B cell (primary cell): ENCODE measurements around the gene XPO5. TPM values are rescaled to one million over a fixed set of nuclear protein-coding genes. Genes with fewer than 3 reads are reported as not detected.

Source experiments
- ATAC-seq: fragments of 200-7000 bp; cut with Tn5 transposase; one replicate; pipeline ENCODE4 v1.10.0; 2021; ENCODE audit warnings: low read depth, mild to moderate bottlenecking, moderate number of reproducible peaks, moderate library complexity
- CTCF ChIA-PET: fragments of 350-600 bp; sonication (Branson Sonifier 250); formaldehyde crosslinking; loops from one replicate; lab custom pipeline; 2021; ENCODE audit warnings: antibody characterized with exemption, inconsistent platforms; lab: Charles Lee
- POLR2A ChIA-PET: fragments of 350-600 bp; sonication (Branson Sonifier 250); formaldehyde crosslinking; loops from one replicate; lab custom pipeline; 2021; ENCODE audit warnings: antibody characterized with exemption; lab: Charles Lee
- DNase-seq: peaks from one replicate; pipeline ENCODE4 v3.0.0; 2013
- H2AFZ ChIP-seq: 2 replicates; pipeline ENCODE4 v1.6.1; 2012; ENCODE audit warnings: mild to moderate bottlenecking, low read depth, low read length; ENCODE audit not compliant: insufficient read depth, poor library complexity, severe bottlenecking
- H3K27ac ChIP-seq, 2 donors: 1 replicate in 1 of 2; 2 replicates in 1 of 2; pipeline ENCODE4 v1.5.1; 2012 to 2013; ENCODE audit warnings: low read length in 2 of 2, mild to moderate bottlenecking in 2 of 2, moderate library complexity in 1 of 2
- H3K27me3 ChIP-seq, 4 experiments: fragments of 200-600 bp in 1 of 4; sonication (generic) in 1 of 4; replicated peaks in 1 of 4; 1 replicate in 2 of 4; 2 replicates in 2 of 4; pipeline versions ENCODE4 v1.6.1 to v1.7.0; 2013 to 2016; ENCODE audit warnings: low read length in 3 of 4, mild to moderate bottlenecking in 2 of 4, mixed read lengths in 1 of 4, moderate library complexity in 1 of 4; ENCODE audit not compliant: insufficient read depth in 4 of 4, control insufficient read depth in 3 of 4; ENCODE audit errors: control extremely low read depth in 1 of 4
- H3K36me3 ChIP-seq, 2 experiments: replicated peaks in 1 of 2; 1 replicate in 1 of 2; 2 replicates in 1 of 2; pipeline versions ENCODE4 v1.6.1 to v1.7.1; 2013; ENCODE audit warnings: low read length in 1 of 2; ENCODE audit not compliant: insufficient read depth in 2 of 2, control insufficient read depth in 1 of 2; ENCODE audit errors: control extremely low read depth in 1 of 2, extremely low read depth in 1 of 2
- H3K4me1 ChIP-seq, 2 donors: fragments of 200-600 bp in 1 of 2; sonication (generic) in 1 of 2; 1 replicate in 1 of 2; 2 replicates in 1 of 2; pipeline versions ENCODE4 v1.5.1 to v1.6.1; 2013 to 2017; ENCODE audit warnings: low read length in 2 of 2; ENCODE audit not compliant: control insufficient read depth in 2 of 2, insufficient read depth in 2 of 2
- H3K4me2 ChIP-seq: replicated peaks from 2 replicates; pipeline ENCODE3; 2012; ENCODE audit warnings: mild to moderate bottlenecking, low read depth, low read length; ENCODE audit not compliant: poor library complexity, severe bottlenecking
- H3K4me3 ChIP-seq, 5 experiments: fragments of 200-600 bp in 1 of 5; sonication (generic) in 1 of 5; 1 replicate in 3 of 5; 2 replicates in 2 of 5; pipeline versions ENCODE4 v1.5.1 to v1.7.0; 2011 to 2016; ENCODE audit warnings: low read length in 4 of 5, mild to moderate bottlenecking in 4 of 5, low read depth in 2 of 5, control low read depth in 1 of 5, moderate library complexity in 1 of 5; ENCODE audit not compliant: insufficient read depth in 1 of 5; ENCODE audit errors: control extremely low read depth in 1 of 5, extremely low read depth in 1 of 5
- H3K79me2 ChIP-seq: fragments of 200-600 bp; sonication (generic); one replicate; pipeline ENCODE4 v1.6.0; 2016; ENCODE audit warnings: low read length; ENCODE audit not compliant: control insufficient read depth, insufficient read depth
- H3K9ac ChIP-seq: fragments of 200-600 bp; sonication (generic); 2 replicates; pipeline ENCODE4 v1.6.1; 2017; ENCODE audit warnings: mild to moderate bottlenecking, low read length, moderate library complexity
- H3K9me3 ChIP-seq, 3 donors: one replicate each; pipeline versions ENCODE4 v1.6.1 to v1.7.1; 2013; ENCODE audit warnings: low read length in 2 of 3; ENCODE audit not compliant: control insufficient read depth in 2 of 3, insufficient read depth in 1 of 3; ENCODE audit errors: control extremely low read depth in 1 of 3
- H4K20me1 ChIP-seq: 2 replicates; pipeline ENCODE4 v1.6.0; 2012; ENCODE audit warnings: mild to moderate bottlenecking, low read length; ENCODE audit not compliant: insufficient read depth, control insufficient read depth, poor library complexity, severe bottlenecking
- H3K27ac Mint-ChIP-seq: one replicate; pipeline ENCODE4 v1.8.0; 2021; ENCODE audit warnings: mixed read lengths
- H3K27me3 Mint-ChIP-seq: one replicate; pipeline ENCODE4 v1.8.0; 2021; ENCODE audit warnings: mixed read lengths
- H3K4me1 Mint-ChIP-seq: one replicate; pipeline ENCODE4 v1.8.0; 2021; ENCODE audit warnings: mixed read lengths
- H3K4me3 Mint-ChIP-seq: one replicate; pipeline ENCODE4 v1.8.0; 2021; ENCODE audit warnings: mixed read lengths
- H3K9me3 Mint-ChIP-seq: one replicate; pipeline ENCODE4 v1.8.0; 2022; ENCODE audit warnings: mixed read lengths; ENCODE audit not compliant: insufficient read depth
- EZH2 ChIP-seq: IDR thresholded peaks from 2 replicates; pipeline ENCODE4 v1.6.1; 2012; ENCODE audit warnings: borderline replicate concordance, low read depth, mild to moderate bottlenecking, moderate library complexity, low read length; ENCODE audit not compliant: insufficient read depth, poor library complexity, severe bottlenecking
- WGBS: methylation state at CpG from one replicate; pipeline ENCODE4 v1.1.5; 2013; ENCODE audit warnings: missing lambda C conversion rate; ENCODE audit not compliant: insufficient coverage; 5-methylcytosine and 5-hydroxymethylcytosine counted together
- intact Hi-C: fragments of 100-400 bp; cut with micrococcal nuclease; formaldehyde crosslinking; loops from one replicate; pipeline ENCODE4 v1.10.0; 2022
- polyA plus RNA-seq: library from polyadenylated mRNA; depleted of rRNA; stranded (reverse); fragments of >200 nt; gene quantifications from 2 replicates; pipeline ENCODE4 v1.2.3, GENCODE V29; 2012
- total RNA-seq, 2 donors: library from RNA; stranded (reverse); fragments of 120-200 nt in 1 of 2; gene quantifications; 1 replicate in 1 of 2; 2 replicates in 1 of 2; pipeline versions ENCODE4 v1.2.3 to v1.2.4, GENCODE V29; 2013 to 2022
- TF ChIP-seq, protein P1 (sequence below): fragments of 200-600 bp; IDR thresholded peaks from one replicate; pipeline ENCODE4 v1.8.0; 2022; ENCODE audit warnings: antibody characterized with exemption, mild to moderate bottlenecking

XPO5 gene
- total and polyA plus RNA-seq, 2 donors (not counting 1 experiment from before 2014, with no cell fraction given), result 14.4 to 45.7 TPM

DNA sequence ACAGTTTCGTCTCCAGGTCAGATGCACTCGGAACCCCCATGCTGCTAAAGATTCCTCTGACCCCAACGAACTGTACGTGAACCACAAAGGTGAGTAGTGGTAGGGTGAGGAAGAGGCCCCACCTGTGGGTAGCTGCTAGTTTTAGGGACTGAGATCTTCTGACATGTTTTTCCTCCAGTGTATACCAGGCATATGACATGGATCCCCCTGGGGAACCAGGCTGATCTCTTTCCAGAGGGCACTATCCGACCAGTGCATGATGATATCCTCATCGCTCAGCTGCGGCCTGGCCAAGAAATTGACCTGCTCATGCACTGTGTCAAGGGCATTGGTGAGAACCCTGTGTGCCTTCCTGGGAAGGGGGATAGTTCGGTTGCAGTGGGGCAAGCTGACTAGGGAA, 55.7 kb downstream of the XPO5 start:
- no peak for TF ChIP-seq EZH2
- TF ChIP-seq, protein P1, sequence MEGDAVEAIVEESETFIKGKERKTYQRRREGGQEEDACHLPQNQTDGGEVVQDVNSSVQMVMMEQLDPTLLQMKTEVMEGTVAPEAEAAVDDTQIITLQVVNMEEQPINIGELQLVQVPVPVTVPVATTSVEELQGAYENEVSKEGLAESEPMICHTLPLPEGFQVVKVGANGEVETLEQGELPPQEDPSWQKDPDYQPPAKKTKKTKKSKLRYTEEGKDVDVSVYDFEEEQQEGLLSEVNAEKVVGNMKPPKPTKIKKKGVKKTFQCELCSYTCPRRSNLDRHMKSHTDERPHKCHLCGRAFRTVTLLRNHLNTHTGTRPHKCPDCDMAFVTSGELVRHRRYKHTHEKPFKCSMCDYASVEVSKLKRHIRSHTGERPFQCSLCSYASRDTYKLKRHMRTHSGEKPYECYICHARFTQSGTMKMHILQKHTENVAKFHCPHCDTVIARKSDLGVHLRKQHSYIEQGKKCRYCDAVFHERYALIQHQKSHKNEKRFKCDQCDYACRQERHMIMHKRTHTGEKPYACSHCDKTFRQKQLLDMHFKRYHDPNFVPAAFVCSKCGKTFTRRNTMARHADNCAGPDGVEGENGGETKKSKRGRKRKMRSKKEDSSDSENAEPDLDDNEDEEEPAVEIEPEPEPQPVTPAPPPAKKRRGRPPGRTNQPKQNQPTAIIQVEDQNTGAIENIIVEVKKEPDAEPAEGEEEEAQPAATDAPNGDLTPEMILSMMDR, result no peak
- Histone ChIP-seq H3K4me1 (peaks cover 24 to 27% of the 10 kb centered on the region in 2 donors), H3K4me3 (no peak overlapping the region), H3K36me3 (peaks cover 4 to 63% of the 10 kb centered on the region in 2 experiments), H2AFZ (no peak overlapping the region), H3K9ac (no peak overlapping the region), H4K20me1 (peaks cover 3% of the 10 kb centered on the region), H3K79me2 (peaks cover 48% of the 10 kb centered on the region), H3K9me3 (no peaks in the 10 kb centered on the region), H3K27me3 (no peaks in the 10 kb centered on the region), H3K27ac (no peak overlapping the region), H3K4me2 (no peak overlapping the region)
- ChIA-PET POLR2A (no interaction called here), CTCF (no interaction called here)
- intact Hi-C loops, result no loop called here
- H3K27me3 Mint-ChIP-seq, result no peaks in the 10 kb centered on the region
- no peaks in the 10 kb centered on the region for H3K9me3 Mint-ChIP-seq
- no peak overlapping the region for H3K4me3 Mint-ChIP-seq
- WGBS, result 98% methylated on average over 6 of the region's 8 CpGs
- DNase-seq, result no peak
- H3K4me1 Mint-ChIP-seq, result peaks cover 13% of the 10 kb centered on the region
- no peak overlapping the region for H3K27ac Mint-ChIP-seq
- ATAC-seq, result no peak

DNA sequence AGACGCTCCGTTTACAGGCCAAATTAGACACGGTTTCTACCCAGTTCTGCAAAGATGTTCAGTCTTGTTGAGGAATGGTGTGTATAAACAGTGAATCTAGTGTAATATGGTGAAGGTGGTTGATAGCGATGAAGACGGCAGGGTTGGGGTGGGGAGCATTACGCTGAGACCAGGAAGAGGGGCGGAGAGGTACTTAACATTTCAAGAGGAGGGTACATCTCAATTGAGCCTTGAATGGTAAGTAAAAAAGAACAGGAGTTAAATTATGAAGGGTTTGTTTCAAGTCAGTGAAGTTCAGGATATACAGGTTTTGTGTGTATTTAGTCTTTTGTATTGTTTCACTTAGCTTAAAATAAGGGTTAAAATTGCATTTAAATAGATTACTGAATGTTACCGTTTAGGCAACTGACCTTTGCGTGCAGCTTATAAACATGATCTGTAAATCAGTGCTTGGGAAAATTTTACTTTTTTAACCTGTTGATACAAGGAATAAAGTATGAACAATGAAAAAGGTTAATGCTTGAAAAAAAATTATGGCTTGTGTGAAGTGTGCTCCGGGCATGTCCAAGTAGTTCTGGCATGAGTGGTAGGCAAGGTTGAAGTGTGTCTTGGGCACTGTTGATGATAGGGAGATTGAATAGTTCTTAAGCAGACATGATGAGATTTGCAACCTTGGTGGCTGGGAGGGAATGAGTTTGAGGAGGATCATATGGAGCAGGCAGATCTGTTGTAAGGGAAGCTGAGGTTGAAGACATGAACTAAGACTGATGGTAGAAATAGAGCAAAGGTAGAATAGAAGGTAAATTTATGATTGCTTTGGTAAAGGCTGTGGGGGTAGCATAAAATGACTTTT, 58.1 kb downstream of the XPO5 start:
- Mint-ChIP-seq H3K27ac (no peak overlapping the region), H3K9me3 (no peaks in the 10 kb centered on the region), H3K4me1 (peaks cover 27% of the 10 kb centered on the region), H3K27me3 (no peaks in the 10 kb centered on the region), H3K4me3 (no peak overlapping the region)
- 8% methylated on average over 10 of the region's 10 CpGs for whole genome bisulfite sequencing
- Histone ChIP-seq H3K27me3 (no peaks in the 10 kb centered on the region), H3K79me2 (peaks cover 49% of the 10 kb centered on the region), H3K9ac (peak overlapping the region; percentile 97), H3K9me3 (no peaks in the 10 kb centered on the region), H3K4me2 (peak overlapping the region; percentile 94), H3K4me3 (peak overlapping the region; percentile 78 to 98 (median 91)), H3K36me3 (peaks cover 4 to 62% of the 10 kb centered on the region in 2 experiments), H4K20me1 (peaks cover 23% of the 10 kb centered on the region), H2AFZ (peak overlapping the region; percentile 90), H3K4me1 (peaks cover 28 to 36% of the 10 kb centered on the region in 2 donors), H3K27ac (peak overlapping the region; percentile 47 to 91)
- TF ChIP-seq, protein P1, result no peak
- TF ChIP-seq EZH2, result no peak
- ChIA-PET CTCF (interaction anchor here (0.9 to 3.9 kb wide), 3 partner anchors 10 to 254 kb away, joined by 3 to 32 read pairs (median 3); no protein-coding TSS in a partner anchor), POLR2A (interaction anchor here (1.3 kb wide), 1 partner anchor 90 kb away, joined by 5 read pairs; the partner anchor contains the start of gene ABCC10)
- DNase-seq, result no peak
- no peak for ATAC-seq
- intact Hi-C loops, result loop anchor here (1.0 to 10.0 kb wide), 7 partner anchors 41 to 593 kb away; partner anchors contain the start of genes ABCC10, CNPY3, GTPBP2 and POLH
